Mucosa of stomach (tissue), 1 donor: Measurements from ENCODE around the gene PKDCC.

Source experiments
- H3K27me3 ChIP-seq: one replicate; pipeline ENCODE4 v1.7.0; 2013; ENCODE audit warnings: mild to moderate bottlenecking, low read length; ENCODE audit not compliant: control insufficient read depth, insufficient read depth
- H3K36me3 ChIP-seq: one replicate; pipeline ENCODE4 v1.7.0; 2013; ENCODE audit warnings: low read length; ENCODE audit not compliant: control insufficient read depth, insufficient read depth
- H3K4me1 ChIP-seq: one replicate; pipeline ENCODE4 v1.7.0; 2013; ENCODE audit warnings: mild to moderate bottlenecking, low read length; ENCODE audit not compliant: control insufficient read depth, insufficient read depth
- H3K4me3 ChIP-seq: one replicate; pipeline ENCODE4 v1.7.0; 2013; ENCODE audit warnings: low read length
- H3K9ac ChIP-seq: one replicate; pipeline ENCODE4 v1.7.0; 2013; ENCODE audit warnings: mild to moderate bottlenecking, low read length, moderate library complexity
- H3K9me3 ChIP-seq: one replicate; pipeline ENCODE4 v1.7.0; 2013; ENCODE audit warnings: mild to moderate bottlenecking, low read length, moderate library complexity; ENCODE audit not compliant: control insufficient read depth
- donor health status: Pancreatic carcinoma.

PKDCC gene

GRCh38 chr2:42045848-42046748 lies 1.7 kb upstream of the PKDCC start:
- peaks cover 7% of the 10 kb centered on the region for H3K27me3 ChIP-seq
- no peaks in the 10 kb centered on the region for H3K36me3 ChIP-seq
- H3K4me3 ChIP-seq = no peak overlapping the region
- H3K9ac ChIP-seq = no peak overlapping the region
- no peaks in the 10 kb centered on the region for H3K9me3 ChIP-seq
- peaks cover 32% of the 10 kb centered on the region for H3K4me1 ChIP-seq

GRCh38 chr2:42046819-42047487 lies 868 bp upstream of the PKDCC start:
- no peak overlapping the region for H3K9ac ChIP-seq
- H3K27me3 ChIP-seq = peaks cover 7% of the 10 kb centered on the region
- H3K36me3 ChIP-seq = no peaks in the 10 kb centered on the region
- H3K4me3 ChIP-seq = no peak overlapping the region
- no peaks in the 10 kb centered on the region for H3K9me3 ChIP-seq
- peaks cover 40% of the 10 kb centered on the region for H3K4me1 ChIP-seq

- Histone ChIP-seq H3K4me1 (peaks cover 56% of the 10 kb centered on the region), H3K36me3 (no peaks in the 10 kb centered on the region), H3K27me3 (peaks cover 7% of the 10 kb centered on the region), H3K4me3 (peak overlapping the region; percentile 81), H3K9me3 (no peaks in the 10 kb centered on the region), H3K9ac (peak overlapping the region; percentile 90)
Observed at GRCh38 chr2:42048299-42049220, 739 bp downstream of the PKDCC start.

- no peaks in the 10 kb centered on the region for H3K36me3 ChIP-seq
- H3K9ac ChIP-seq = peak overlapping the region; percentile 90
- H3K9me3 ChIP-seq = no peaks in the 10 kb centered on the region
- H3K4me1 ChIP-seq = peaks cover 64% of the 10 kb centered on the region
- peaks cover 7% of the 10 kb centered on the region for H3K27me3 ChIP-seq
- peak overlapping the region; percentile 81 for H3K4me3 ChIP-seq
Observed at GRCh38 chr2:42049221-42050009, 1.6 kb downstream of the PKDCC start.

- Histone ChIP-seq H3K9ac (peak overlapping the region; percentile 90), H3K9me3 (no peaks in the 10 kb centered on the region), H3K4me1 (peaks cover 72% of the 10 kb centered on the region), H3K36me3 (no peaks in the 10 kb centered on the region), H3K4me3 (peak overlapping the region; percentile 81), H3K27me3 (peaks cover 7% of the 10 kb centered on the region)
Observed at GRCh38 chr2:42050010-42050702, 2.3 kb downstream of the PKDCC start.

GRCh38 chr2:42050703-42051542 lies 3.1 kb downstream of the PKDCC start:
- H3K4me3 ChIP-seq = peak overlapping the region; percentile 81
- no peaks in the 10 kb centered on the region for H3K9me3 ChIP-seq
- H3K9ac ChIP-seq = peak overlapping the region; percentile 90
- H3K27me3 ChIP-seq = peaks cover 7% of the 10 kb centered on the region
- H3K36me3 ChIP-seq = no peaks in the 10 kb centered on the region
- peaks cover 80% of the 10 kb centered on the region for H3K4me1 ChIP-seq

GRCh38 chr2:42051543-42052235 lies 3.9 kb downstream of the PKDCC start:
- Histone ChIP-seq H3K9ac (peak overlapping the region; percentile 62), H3K4me1 (peaks cover 85% of the 10 kb centered on the region), H3K36me3 (no peaks in the 10 kb centered on the region), H3K27me3 (peaks cover 6% of the 10 kb centered on the region), H3K4me3 (no peak overlapping the region), H3K9me3 (no peaks in the 10 kb centered on the region)

- Histone ChIP-seq H3K4me3 (no peak overlapping the region), H3K36me3 (peaks cover 9% of the 10 kb centered on the region), H3K4me1 (peaks cover 91% of the 10 kb centered on the region), H3K9me3 (no peaks in the 10 kb centered on the region), H3K27me3 (no peaks in the 10 kb centered on the region), H3K9ac (peak overlapping the region; percentile 42)
Observed at GRCh38 chr2:42052702-42053481, 5.1 kb downstream of the PKDCC start.

GRCh38 chr2:42053482-42053790 lies 5.6 kb downstream of the PKDCC start:
- H3K9ac ChIP-seq = peak overlapping the region; percentile 42
- no peak overlapping the region for H3K4me3 ChIP-seq
- H3K36me3 ChIP-seq = peaks cover 9% of the 10 kb centered on the region
- H3K9me3 ChIP-seq = no peaks in the 10 kb centered on the region
- H3K27me3 ChIP-seq = no peaks in the 10 kb centered on the region
- H3K4me1 ChIP-seq = peaks cover 92% of the 10 kb centered on the region
